GM12873 (cell line): ENCODE measurements around the gene FEV.

Experiments used
- TF ChIP-seq, protein P1 (sequence below): IDR thresholded peaks from 2 replicates; pipeline ENCODE4 v1.5.1; 2012; ENCODE audit warnings: low read depth, mild to moderate bottlenecking, moderate library complexity, low read length, control low read depth; ENCODE audit not compliant: insufficient read depth; ENCODE audit errors: missing control alignments

The FEV gene

DNA sequence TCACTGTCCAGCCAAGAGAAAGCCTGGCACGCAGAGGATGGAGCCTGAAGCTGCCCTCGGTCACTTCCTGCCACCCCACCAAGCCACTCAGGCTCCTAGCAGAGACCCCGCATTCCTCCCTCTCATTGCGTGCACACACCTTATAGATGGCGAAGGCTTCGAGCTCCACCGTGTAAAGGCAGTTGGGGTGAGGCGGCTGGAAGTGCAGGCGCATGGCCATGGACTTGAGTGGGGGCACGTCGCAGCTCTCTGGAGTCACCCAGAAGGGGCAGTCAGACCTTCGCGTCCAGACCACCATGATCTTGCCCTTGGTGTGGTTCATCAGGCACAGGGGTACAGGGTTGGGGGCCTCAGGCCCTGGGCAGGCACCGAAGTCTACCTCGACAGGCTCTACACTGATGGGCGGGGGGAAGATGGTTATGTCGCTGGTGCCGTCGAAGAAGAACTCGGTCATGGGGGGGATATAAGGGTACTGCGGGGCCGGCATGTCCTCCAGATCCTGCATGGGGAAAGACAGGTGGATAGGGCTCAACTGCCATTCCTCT lies 42.6 kb upstream of the FEV start:
- TF ChIP-seq, protein P1, sequence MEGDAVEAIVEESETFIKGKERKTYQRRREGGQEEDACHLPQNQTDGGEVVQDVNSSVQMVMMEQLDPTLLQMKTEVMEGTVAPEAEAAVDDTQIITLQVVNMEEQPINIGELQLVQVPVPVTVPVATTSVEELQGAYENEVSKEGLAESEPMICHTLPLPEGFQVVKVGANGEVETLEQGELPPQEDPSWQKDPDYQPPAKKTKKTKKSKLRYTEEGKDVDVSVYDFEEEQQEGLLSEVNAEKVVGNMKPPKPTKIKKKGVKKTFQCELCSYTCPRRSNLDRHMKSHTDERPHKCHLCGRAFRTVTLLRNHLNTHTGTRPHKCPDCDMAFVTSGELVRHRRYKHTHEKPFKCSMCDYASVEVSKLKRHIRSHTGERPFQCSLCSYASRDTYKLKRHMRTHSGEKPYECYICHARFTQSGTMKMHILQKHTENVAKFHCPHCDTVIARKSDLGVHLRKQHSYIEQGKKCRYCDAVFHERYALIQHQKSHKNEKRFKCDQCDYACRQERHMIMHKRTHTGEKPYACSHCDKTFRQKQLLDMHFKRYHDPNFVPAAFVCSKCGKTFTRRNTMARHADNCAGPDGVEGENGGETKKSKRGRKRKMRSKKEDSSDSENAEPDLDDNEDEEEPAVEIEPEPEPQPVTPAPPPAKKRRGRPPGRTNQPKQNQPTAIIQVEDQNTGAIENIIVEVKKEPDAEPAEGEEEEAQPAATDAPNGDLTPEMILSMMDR, result no peak

DNA sequence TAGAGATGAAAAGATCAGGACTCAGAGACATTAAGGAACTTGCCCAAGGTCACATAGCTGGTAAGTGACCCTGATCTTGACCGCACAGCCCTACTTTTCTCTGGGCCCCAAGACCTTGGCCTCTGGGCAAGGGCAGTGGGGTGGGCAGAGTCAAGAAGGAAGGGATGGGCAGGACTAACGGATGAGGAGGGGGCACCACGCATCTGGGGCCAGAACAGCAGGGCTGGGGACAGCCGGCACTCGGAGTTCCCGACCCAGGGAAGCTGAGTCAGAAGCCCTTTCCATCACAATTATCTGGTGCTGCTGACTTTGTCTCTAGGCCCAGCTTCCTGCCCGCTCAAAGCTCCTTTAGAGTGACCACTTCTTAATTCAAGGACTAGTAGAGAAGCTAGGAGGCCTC lies 42.0 kb upstream of the FEV start:
- TF ChIP-seq, protein P1, result no peak

DNA sequence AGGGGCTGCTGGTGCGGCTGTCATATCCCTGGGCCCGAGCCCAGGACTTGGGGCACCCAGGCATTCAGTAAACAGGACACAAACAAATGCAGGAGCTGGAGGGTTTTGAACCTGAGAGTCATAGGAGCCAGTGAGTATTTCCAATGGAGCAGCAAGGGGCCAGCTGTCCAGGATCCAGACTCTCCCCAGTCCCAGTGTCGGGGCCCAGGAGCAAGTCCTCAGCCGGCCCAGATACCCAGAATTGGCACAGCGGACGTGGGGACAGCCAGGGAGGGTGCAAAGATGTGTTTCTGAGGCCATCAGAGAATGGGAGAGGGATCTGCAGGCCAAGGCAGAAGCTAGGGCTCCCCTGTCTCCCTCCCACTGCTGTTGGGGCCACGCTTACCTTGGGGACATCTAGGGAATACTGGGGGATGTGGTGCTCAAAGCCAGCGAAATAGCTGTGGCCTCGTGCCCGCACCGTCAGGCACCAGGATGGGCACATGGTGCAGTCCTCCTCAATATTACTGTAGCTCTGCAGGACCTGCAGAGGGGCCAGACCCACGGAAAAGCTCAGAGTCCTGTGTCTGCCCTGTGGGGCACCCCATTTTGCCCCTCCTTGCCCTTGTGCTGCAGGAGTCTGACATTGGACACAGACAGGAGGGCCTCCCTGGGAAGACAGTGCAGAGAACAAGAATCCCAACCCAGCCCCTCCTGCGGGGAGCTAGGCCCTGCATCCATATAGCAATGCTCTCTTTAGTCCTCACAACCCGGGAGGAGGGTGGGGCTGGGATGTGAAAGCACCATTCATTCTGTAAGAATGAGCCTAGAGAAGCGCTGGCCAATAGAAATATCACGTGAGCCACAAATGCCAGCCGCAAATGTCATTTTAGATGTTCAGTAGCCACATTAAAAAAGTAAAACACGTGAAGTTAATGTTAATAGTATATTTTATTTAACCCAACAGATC lies 40.9 kb upstream of the FEV start:
- TF ChIP-seq, protein P1, result no peak

DNA sequence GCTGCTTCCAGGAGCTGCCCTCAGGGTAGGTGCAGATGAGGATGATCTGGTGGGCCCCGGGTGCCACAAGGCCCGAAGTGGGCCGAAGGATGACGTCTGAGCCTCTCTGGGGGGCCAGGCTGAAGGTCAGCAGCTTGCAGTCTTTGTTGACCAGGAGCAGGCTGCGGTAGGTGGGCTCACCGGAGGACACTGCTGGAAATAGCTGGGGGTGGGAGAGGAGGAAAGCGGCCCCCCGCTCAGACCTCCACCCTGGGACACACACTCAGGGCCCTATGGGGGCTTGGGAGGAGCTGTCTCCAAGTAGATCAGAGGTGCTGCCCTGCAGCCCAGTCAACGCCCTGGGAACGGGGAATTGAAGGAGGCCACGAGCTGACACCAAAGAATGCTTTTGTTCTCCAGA lies 39.1 kb upstream of the FEV start:
- TF ChIP-seq, protein P1, result no peak

DNA sequence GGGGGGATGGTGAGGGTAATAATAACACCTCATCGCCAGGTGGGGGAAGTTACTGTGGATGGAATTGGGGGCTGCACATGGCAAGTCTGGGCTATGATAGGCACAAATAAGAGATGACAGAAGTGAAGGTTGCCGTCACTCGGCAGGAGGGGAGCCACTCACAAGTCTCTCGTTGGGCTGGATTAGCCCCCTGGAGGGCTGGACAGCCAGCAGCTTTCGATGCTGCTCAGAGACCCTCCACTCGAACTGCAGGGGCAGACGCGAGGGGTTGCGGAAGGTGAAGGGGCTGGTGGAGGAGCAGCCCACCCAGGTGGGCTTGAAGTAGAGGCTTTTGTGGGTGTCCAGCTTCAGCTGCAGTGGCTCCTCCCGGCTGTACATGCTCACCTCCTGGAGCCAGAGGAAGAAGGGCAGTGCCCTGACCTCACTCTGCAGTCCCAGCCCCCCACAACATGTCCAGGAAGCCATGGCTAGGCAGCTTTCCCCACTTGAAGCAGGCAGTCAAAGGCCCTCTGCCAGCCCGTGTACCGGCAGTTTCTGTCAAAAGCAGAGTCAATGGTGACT lies 38.1 kb upstream of the FEV start:
- TF ChIP-seq, protein P1, result no peak

DNA sequence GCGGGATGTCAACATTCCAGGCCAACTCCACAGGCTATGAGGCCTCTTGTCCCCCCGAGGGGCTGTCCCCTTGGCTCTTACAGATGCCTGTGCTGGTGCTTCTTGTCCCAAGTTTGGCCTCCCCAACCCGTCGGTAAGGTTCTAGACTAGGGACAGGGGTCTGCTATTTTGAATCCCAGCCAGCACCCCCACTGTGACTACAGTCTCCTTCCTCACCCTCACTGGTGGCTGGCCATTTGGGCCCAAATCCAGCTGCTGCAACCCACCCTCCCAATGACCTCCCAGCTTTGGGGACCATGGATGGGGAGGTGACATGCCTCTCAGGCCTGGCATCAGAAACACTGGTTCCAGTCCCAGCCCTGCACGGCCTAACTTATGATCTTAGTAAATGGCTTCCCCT lies 37.6 kb upstream of the FEV start:
- TF ChIP-seq, protein P1, result no peak

DNA sequence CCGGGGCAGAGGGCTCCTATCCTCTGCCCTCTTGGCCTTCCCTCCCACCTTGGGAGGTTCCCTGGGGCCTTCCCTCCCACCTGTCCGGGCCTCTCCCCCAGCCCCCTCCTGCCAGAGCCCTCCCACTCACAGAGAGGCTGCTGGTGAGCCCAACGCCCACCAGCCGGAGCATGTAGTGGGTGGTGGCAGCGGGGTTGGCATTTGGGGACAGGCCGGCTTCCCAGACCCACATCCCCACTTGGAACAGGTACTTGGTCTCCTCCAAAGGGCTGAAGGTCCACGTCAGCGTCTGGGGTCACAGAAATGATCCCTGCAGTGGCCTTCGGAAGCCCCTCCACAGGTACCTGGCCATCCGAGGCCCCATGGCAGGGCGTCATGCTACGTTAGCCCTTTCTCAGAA lies 37.1 kb upstream of the FEV start:
- TF ChIP-seq, protein P1, result no peak
